CD14-positive monocyte (primary cell): ENCODE results near the gene CLEC3A. TPM values are rescaled to one million over a fixed set of nuclear protein-coding genes. Genes with fewer than 3 reads are reported as not detected.

Source experiments
- DNase-seq, 3 donors: peaks; one replicate each; pipeline ENCODE4 v3.0.0-alpha.2; 2011 to 2022
- H2AFZ ChIP-seq: 2 replicates; pipeline ENCODE4 v1.6.0; 2012; ENCODE audit warnings: mild to moderate bottlenecking, low read depth, low read length, inconsistent platforms; ENCODE audit not compliant: insufficient read depth, poor library complexity, severe bottlenecking
- H3K27ac ChIP-seq, 2 donors: 1 replicate in 1 of 2; 2 replicates in 1 of 2; pipeline ENCODE4 v1.5.1; 2012 to 2013; ENCODE audit warnings: low read length in 2 of 2, control low read depth in 1 of 2, inconsistent platforms in 1 of 2, low read depth in 1 of 2, mild to moderate bottlenecking in 1 of 2
- H3K27me3 ChIP-seq, 2 donors: one replicate each; pipeline versions ENCODE4 v1.6.0 to v1.6.1; 2011 to 2013; ENCODE audit warnings: low read length in 2 of 2; ENCODE audit not compliant: control insufficient read depth in 2 of 2, insufficient read depth in 2 of 2
- H3K36me3 ChIP-seq, 2 donors: replicated peaks in 1 of 2; 1 replicate in 1 of 2; 2 replicates in 1 of 2; pipeline versions ENCODE4 v1.5.1 to v1.6.1; 2012 to 2013; ENCODE audit warnings: low read length in 2 of 2, control low read depth in 1 of 2, inconsistent platforms in 1 of 2, mild to moderate bottlenecking in 1 of 2; ENCODE audit not compliant: insufficient read depth in 2 of 2, control insufficient read depth in 1 of 2
- H3K4me1 ChIP-seq, 2 donors: 1 replicate in 1 of 2; 2 replicates in 1 of 2; pipeline versions ENCODE4 v1.5.1 to v1.6.1; 2012 to 2013; ENCODE audit warnings: low read length in 2 of 2, control low read depth in 1 of 2, inconsistent platforms in 1 of 2, mild to moderate bottlenecking in 1 of 2, moderate library complexity in 1 of 2; ENCODE audit not compliant: insufficient read depth in 2 of 2, control insufficient read depth in 1 of 2
- H3K4me2 ChIP-seq: replicated peaks from 2 replicates; pipeline ENCODE3; 2012; ENCODE audit warnings: low read length, moderate library complexity, mild to moderate bottlenecking; ENCODE audit not compliant: poor library complexity, severe bottlenecking; ENCODE audit errors: extremely low read depth
- H3K4me3 ChIP-seq, 3 experiments: fragments of 200-600 bp in 1 of 3; sonication (generic) in 1 of 3; replicated peaks in 1 of 3; 1 replicate in 2 of 3; 2 replicates in 1 of 3; pipeline ENCODE4 v1.5.1; 2011 to 2013; ENCODE audit warnings: low read length in 3 of 3, mild to moderate bottlenecking in 3 of 3, control low read depth in 2 of 3, low read depth in 2 of 3, inconsistent platforms in 1 of 3, moderate library complexity in 1 of 3
- H3K79me2 ChIP-seq: 2 replicates; pipeline ENCODE4 v1.6.0; 2012; ENCODE audit warnings: mild to moderate bottlenecking, control low read depth, inconsistent platforms, low read length, moderate library complexity; ENCODE audit not compliant: insufficient read depth
- H3K9ac ChIP-seq: 2 replicates; pipeline ENCODE4 v1.6.0; 2017; ENCODE audit warnings: low read length, mild to moderate bottlenecking; ENCODE audit not compliant: insufficient read depth, poor library complexity, severe bottlenecking
- H3K9me3 ChIP-seq, 2 donors: replicated peaks in 1 of 2; 1 replicate in 1 of 2; 2 replicates in 1 of 2; pipeline versions ENCODE4 v1.5.1 to v1.6.1; 2012 to 2013; ENCODE audit warnings: low read length in 2 of 2, control low read depth in 1 of 2; ENCODE audit not compliant: control insufficient read depth in 1 of 2, insufficient read depth in 1 of 2
- H4K20me1 ChIP-seq: 2 replicates; pipeline ENCODE4 v1.6.0; 2012; ENCODE audit warnings: mild to moderate bottlenecking, low read length, control low read depth, moderate library complexity; ENCODE audit not compliant: insufficient read depth
- H3K27ac Mint-ChIP-seq, 7 donors: one replicate each; pipeline ENCODE4 v1.8.0; 2020; ENCODE audit warnings: mild to moderate bottlenecking in 7 of 7, mixed read lengths in 7 of 7, moderate library complexity in 6 of 7, inconsistent platforms in 2 of 7
- H3K27me3 Mint-ChIP-seq, 3 donors: one replicate each; pipeline ENCODE4 v1.8.0; 2021 to 2022; ENCODE audit warnings: low read depth in 3 of 3, mild to moderate bottlenecking in 3 of 3, mixed read lengths in 3 of 3, moderate library complexity in 3 of 3, inconsistent platforms in 1 of 3
- H3K36me3 Mint-ChIP-seq, 2 donors: one replicate each; pipeline ENCODE4 v1.8.0; 2020; ENCODE audit warnings: mixed read lengths in 2 of 2, inconsistent platforms in 1 of 2, mild to moderate bottlenecking in 1 of 2
- H3K4me1 Mint-ChIP-seq: one replicate; pipeline ENCODE4 v1.8.0; 2020; ENCODE audit warnings: mild to moderate bottlenecking, mixed read lengths
- H3K4me3 Mint-ChIP-seq, 2 donors: one replicate each; pipeline ENCODE4 v1.8.0; 2020; ENCODE audit warnings: mild to moderate bottlenecking in 2 of 2, mixed read lengths in 2 of 2, moderate library complexity in 1 of 2
- H3K9me3 Mint-ChIP-seq, 7 donors: one replicate each; pipeline ENCODE4 v1.8.0; 2020 to 2022; ENCODE audit warnings: mixed read lengths in 7 of 7, mild to moderate bottlenecking in 6 of 7, moderate library complexity in 6 of 7, inconsistent platforms in 2 of 7
- CTCF ChIP-seq: fragments of 200-600 bp; IDR thresholded peaks from one replicate; pipeline ENCODE4 v1.8.0; 2022; ENCODE audit warnings: antibody characterized with exemption, mild to moderate bottlenecking
- WGBS: methylation state at CpG from one replicate; pipeline ENCODE4 v1.1.5; 2013; ENCODE audit warnings: missing lambda C conversion rate; ENCODE audit not compliant: insufficient coverage; 5-methylcytosine and 5-hydroxymethylcytosine counted together
- intact Hi-C, 2 donors: fragments of 100-400 bp; cut with micrococcal nuclease; formaldehyde crosslinking; loops; one replicate each; pipeline versions ENCODE4 v1.15.0 to v1.15.1; 2023
- polyA plus RNA-seq, 3 donors: library from polyadenylated mRNA; depleted of rRNA in 1 of 3; unstranded in 2 of 3; stranded (reverse) in 1 of 3; fragments of 300-500 nt in 2 of 3; fragments of >200 nt in 1 of 3; fragmentation: Illumina TruSeq in 2 of 3; gene quantifications; 1 replicate in 2 of 3; 2 replicates in 1 of 3; pipeline ENCODE4 v1.2.3, GENCODE V29; 2012 to 2021

The CLEC3A gene
- polyA plus RNA-seq, 3 donors, result not detected

DNA sequence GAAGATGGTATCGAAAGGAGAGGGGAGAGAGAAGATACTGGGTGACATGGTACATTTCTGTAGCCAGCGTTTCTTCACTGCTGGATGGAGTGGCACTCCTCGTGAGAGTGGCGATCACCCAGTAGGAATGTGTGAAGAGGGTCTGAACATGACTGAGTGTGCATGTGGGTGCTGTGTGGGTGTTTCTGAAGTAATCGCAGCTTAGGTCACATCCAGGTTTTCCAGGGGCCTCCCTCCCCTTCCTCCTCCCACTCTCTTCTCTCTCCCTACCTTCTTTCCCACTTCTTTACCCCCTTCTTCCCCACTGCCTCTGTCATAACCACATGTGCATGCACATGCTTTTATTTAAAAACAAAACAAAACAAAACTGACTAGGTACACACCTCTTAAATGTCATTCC is 1.8 kb downstream of the CLEC3A start:
- Mint-ChIP-seq H3K4me1 (no peaks in the 10 kb centered on the region), H3K27me3 (peaks cover 0 to 3% (median 0%) of the 10 kb centered on the region in 3 donors)
- 97% methylated on average over 3 of the region's 5 CpGs for WGBS

DNA sequence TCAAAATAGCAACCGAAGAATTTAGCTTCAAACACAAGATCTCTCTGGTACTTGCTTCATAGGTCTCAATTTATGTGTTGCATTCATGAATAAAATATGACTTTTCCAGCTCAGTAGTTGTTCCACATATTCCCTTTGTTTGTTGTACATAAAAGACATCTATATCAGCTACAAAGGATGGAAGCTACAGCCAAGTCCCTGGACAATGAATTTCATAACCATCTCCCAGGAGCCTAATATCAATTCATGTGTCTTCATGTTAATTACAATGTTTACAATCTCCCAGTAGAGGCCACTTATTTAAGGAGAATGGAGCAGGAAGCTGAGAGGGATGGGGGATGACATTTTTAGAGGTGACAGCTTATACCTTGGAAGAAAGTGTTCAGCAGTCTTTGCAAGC is 3.3 kb downstream of the CLEC3A start:
- no peaks in the 10 kb centered on the region for H3K27me3 ChIP-seq
- no peak for TF ChIP-seq CTCF
- H3K4me3 ChIP-seq, result no peak overlapping the region

More for the DNA sequence above, 1.8 kb downstream of the CLEC3A start:
- H3K36me3 ChIP-seq, result no peaks in the 10 kb centered on the region
- H3K4me2 ChIP-seq, result no peak overlapping the region
- no peaks in the 10 kb centered on the region for H4K20me1 ChIP-seq
- H3K27me3 ChIP-seq, result no peaks in the 10 kb centered on the region
- no peaks in the 10 kb centered on the region for H3K4me1 ChIP-seq
- Mint-ChIP-seq H3K9me3 (peaks cover 0 to 2% (median 0%) of the 10 kb centered on the region in 7 donors), H3K4me3 (no peak overlapping the region), H3K36me3 (no peaks in the 10 kb centered on the region), H3K27ac (no peak overlapping the region)
- H3K9ac ChIP-seq, result no peak overlapping the region
- no peaks in the 10 kb centered on the region for H3K79me2 ChIP-seq
- no peaks in the 10 kb centered on the region for H3K9me3 ChIP-seq
- intact Hi-C loops, result no loop called here
- H3K4me3 ChIP-seq, result no peak overlapping the region
- H3K27ac ChIP-seq, result no peak overlapping the region
- no peak for DNase-seq
- TF ChIP-seq CTCF, result no peak
- no peak overlapping the region for H2AFZ ChIP-seq

More for the DNA sequence above, 3.3 kb downstream of the CLEC3A start:
- no peaks in the 10 kb centered on the region for H3K36me3 Mint-ChIP-seq
- Histone ChIP-seq H3K9me3 (no peaks in the 10 kb centered on the region), H3K4me1 (no peaks in the 10 kb centered on the region), H3K9ac (no peak overlapping the region), H3K27ac (no peak overlapping the region), H3K4me2 (no peak overlapping the region), H3K36me3 (no peaks in the 10 kb centered on the region), H3K79me2 (no peaks in the 10 kb centered on the region), H4K20me1 (no peaks in the 10 kb centered on the region), H2AFZ (no peak overlapping the region)
- peaks cover 0 to 3% (median 0%) of the 10 kb centered on the region in 7 donors for H3K9me3 Mint-ChIP-seq
- H3K27me3 Mint-ChIP-seq, result peaks cover 0 to 4% (median 3%) of the 10 kb centered on the region in 3 donors
- DNase-seq, result no peak
- intact Hi-C loops, result no loop called here
- no peak overlapping the region for H3K27ac Mint-ChIP-seq
- no peaks in the 10 kb centered on the region for H3K4me1 Mint-ChIP-seq
- no CpG with 5 or more reads among the region's 1 CpG for WGBS
- no peak overlapping the region for H3K4me3 Mint-ChIP-seq
